K562 (cell line): ENCODE results near the gene OR10D3. TPM values are rescaled to one million over a fixed set of nuclear protein-coding genes. Genes with fewer than 3 reads are reported as not detected.

Experiments used
- CBFA2T2 ChIP-seq: fragments of 450-650 bp; conservative IDR thresholded peaks from 2 replicates; pipeline ENCODE4 v1.6.1; 2017; ENCODE audit warnings: mild to moderate bottlenecking
- CGGBP1 ChIP-seq: fragments of 250-450 bp; sonication (Bioruptor Pico); IDR thresholded peaks from 2 replicates; pipeline ENCODE4 v1.9.0; 2021; ENCODE audit warnings: mild to moderate bottlenecking
- DNMT1 ChIP-seq: fragments of 450-650 bp; IDR thresholded peaks from 2 replicates; pipeline ENCODE4 v1.6.1; 2016; ENCODE audit warnings: antibody characterized with exemption, mild to moderate bottlenecking
- E2F4 ChIP-seq: sonication (generic); formaldehyde crosslinking; IDR thresholded peaks from 2 replicates; pipeline ENCODE4 v1.8.0; 2022; ENCODE audit warnings: mild to moderate bottlenecking, low read depth, missing genetic modification reagents
- GABPA ChIP-seq: fragments of 200-800 bp; sonication (Bioruptor generic); conservative IDR thresholded peaks from 2 replicates; pipeline ENCODE4 v1.6.1; 2016; ENCODE audit warnings: low read depth, missing genetic modification characterization, missing compliant biosample characterization
- GTF2A2 ChIP-seq: IDR thresholded peaks from 2 replicates; pipeline ENCODE4 v1.6.1; 2016; ENCODE audit warnings: mild to moderate bottlenecking, missing genetic modification characterization, missing compliant biosample characterization
- HIVEP1 ChIP-seq: fragments of 250-450 bp; sonication (Bioruptor Pico); IDR thresholded peaks from 2 replicates; pipeline ENCODE4 v1.4.0; 2020; ENCODE audit warnings: mild to moderate bottlenecking
- HNRNPL ChIP-seq: fragments of 200-400 bp; formaldehyde crosslinking; IDR thresholded peaks from 2 replicates; pipeline ENCODE4 v1.6.1; 2017; ENCODE audit warnings: low read depth, mild to moderate bottlenecking, low read length
- JUNB ChIP-seq: fragments of 450-650 bp; formaldehyde crosslinking; conservative IDR thresholded peaks from 2 replicates; pipeline ENCODE4 v1.4.0; 2020; ENCODE audit warnings: mild to moderate bottlenecking
- MCM5 ChIP-seq: fragments of 450-650 bp; IDR thresholded peaks from 2 replicates; pipeline ENCODE4 v1.6.1; 2016; ENCODE audit warnings: low read depth
- NCOA4 ChIP-seq: fragments of 450-650 bp; IDR thresholded peaks from 2 replicates; pipeline ENCODE4 v1.6.1; 2018; ENCODE audit warnings: mild to moderate bottlenecking; ENCODE audit not compliant: partially characterized antibody
- NELFE ChIP-seq: IDR thresholded peaks from 2 replicates; pipeline ENCODE4 v1.6.1; 2011; ENCODE audit warnings: mild to moderate bottlenecking; ENCODE audit not compliant: insufficient read depth, insufficient read length
- NFATC3 ChIP-seq: fragments of 450-650 bp; IDR thresholded peaks from 2 replicates; pipeline ENCODE4 v1.6.1; 2017; ENCODE audit warnings: mild to moderate bottlenecking
- SUPT5H ChIP-seq: fragments of 450-650 bp; IDR thresholded peaks from 2 replicates; pipeline ENCODE4 v1.6.1; 2016
- TGIF2 ChIP-seq: sonication (generic); formaldehyde crosslinking; IDR thresholded peaks from 2 replicates; pipeline ENCODE4 v1.8.1; 2022; ENCODE audit warnings: mild to moderate bottlenecking, missing genetic modification reagents, moderate library complexity
- UBTF ChIP-seq, 2 experiments: IDR thresholded peaks; 2 replicates each; pipeline ENCODE4 v1.6.1; 2012; ENCODE audit warnings: improper control_type of control experiment in 2 of 2, low read depth in 2 of 2, low read length in 2 of 2, borderline replicate concordance in 1 of 2
- VEZF1 ChIP-seq: fragments of 200-800 bp; sonication (Bioruptor generic); IDR thresholded peaks from 2 replicates; pipeline ENCODE4 v1.6.1; 2017; ENCODE audit warnings: missing genetic modification characterization, missing compliant biosample characterization
- ZC3H11A ChIP-seq: IDR thresholded peaks from 2 replicates; pipeline ENCODE4 v1.6.1; 2012; ENCODE audit warnings: low read depth, low read length, improper control_type of control experiment
- ZNF324 ChIP-seq: fragments of 250-450 bp; sonication (Bioruptor Pico); IDR thresholded peaks from 2 replicates; pipeline ENCODE4 v1.4.0; 2020; ENCODE audit warnings: mild to moderate bottlenecking
- ZNF766 ChIP-seq: fragments of 200-800 bp; sonication (Bioruptor generic); conservative IDR thresholded peaks from 2 replicates; pipeline ENCODE4 v1.6.1; 2016; ENCODE audit warnings: missing genetic modification characterization, missing compliant biosample characterization
- polyA plus RNA-seq, 8 experiments: library from polyadenylated mRNA; depleted of rRNA in 4 of 8; stranded (reverse) in 5 of 8; unstranded in 3 of 8; fragments of >200 nt; fragmentation: Nextera tagmentation in 2 of 8; fragmentation: Illumina TruSeq in 1 of 8; extraction: Ambion mirVana in 2 of 8; extraction: Trizol in 1 of 8; gene quantifications; 2 replicates each; pipeline versions ENCODE4 v1.2.1 to v1.2.3, GENCODE V29; 2011 to 2014; ENCODE audit warnings: inconsistent platforms in 1 of 8, missing spikeins in 1 of 8
- total RNA-seq, 7 experiments: library from RNA; depleted of rRNA in 6 of 7; stranded (reverse); fragments of >200 nt in 6 of 7; fragmentation: Illumina TruSeq in 2 of 7; extraction: Trizol in 2 of 7; gene quantifications; 2 replicates each; pipeline versions ENCODE4 v1.2.1 to v1.2.3, GENCODE V29; 2011 to 2021; ENCODE audit warnings: low replicate concordance in 1 of 7
- TF ChIP-seq, protein P1 (sequence below): sonication (generic); IDR thresholded peaks from 2 replicates; pipeline ENCODE4 v1.6.1; 2016
- TF ChIP-seq, protein P2 (sequence below): fragments of 450-650 bp; formaldehyde crosslinking; IDR thresholded peaks from 2 replicates; pipeline ENCODE4 v1.4.0; 2020; ENCODE audit warnings: mild to moderate bottlenecking, moderate library complexity

The OR10D3 gene
- total and polyA plus RNA-seq, 9 of the 15 experiments (the other 6 are each of a cell fraction or from before 2014, with no cell fraction given) = 0.07 to 2.9 (median 0.80) TPM; not detected in 1

GRCh38 chr11:124170801-124171586 lies 12.2 kb upstream of the OR10D3 start (continued):
- TF ChIP-seq HNRNPL (no peak), VEZF1 (no peak), MCM5 (no peak), CBFA2T2 (no peak), JUNB (CRISPR knock-in tag) (no peak), E2F4 (no peak), UBTF (IDR thresholded peaks at IDR 0.05; ENCODE audit: borderline replicate concordance in 1 of 2, low read depth in 2 of 2, low read length in 2 of 2) (peak in 1 of 2 experiments; percentile 74; a peak in 1 of 4 replicates), NFATC3 (no peak), DNMT1 (no peak), ZC3H11A (no peak), GABPA (tag) (0 out of 2 replicates have a peak, but pooled peaks have one; percentile 24), SUPT5H (peak; percentile 81), HIVEP1 (no peak), ZNF766 (CRISPR knock-in tag) (no peak), CGGBP1 (no peak), NCOA4 (no peak), TGIF2 (CRISPR knock-in tag) (peak; percentile 38; the same call in 1 of the 2 replicates), ZNF324 (CRISPR knock-in tag) (no peak), NELFE (no peak), GTF2A2 (tag) (no peak)
- TF ChIP-seq, protein P1, sequence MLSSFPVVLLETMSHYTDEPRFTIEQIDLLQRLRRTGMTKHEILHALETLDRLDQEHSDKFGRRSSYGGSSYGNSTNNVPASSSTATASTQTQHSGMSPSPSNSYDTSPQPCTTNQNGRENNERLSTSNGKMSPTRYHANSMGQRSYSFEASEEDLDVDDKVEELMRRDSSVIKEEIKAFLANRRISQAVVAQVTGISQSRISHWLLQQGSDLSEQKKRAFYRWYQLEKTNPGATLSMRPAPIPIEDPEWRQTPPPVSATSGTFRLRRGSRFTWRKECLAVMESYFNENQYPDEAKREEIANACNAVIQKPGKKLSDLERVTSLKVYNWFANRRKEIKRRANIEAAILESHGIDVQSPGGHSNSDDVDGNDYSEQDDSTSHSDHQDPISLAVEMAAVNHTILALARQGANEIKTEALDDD = no peak
- TF ChIP-seq, protein P2, sequence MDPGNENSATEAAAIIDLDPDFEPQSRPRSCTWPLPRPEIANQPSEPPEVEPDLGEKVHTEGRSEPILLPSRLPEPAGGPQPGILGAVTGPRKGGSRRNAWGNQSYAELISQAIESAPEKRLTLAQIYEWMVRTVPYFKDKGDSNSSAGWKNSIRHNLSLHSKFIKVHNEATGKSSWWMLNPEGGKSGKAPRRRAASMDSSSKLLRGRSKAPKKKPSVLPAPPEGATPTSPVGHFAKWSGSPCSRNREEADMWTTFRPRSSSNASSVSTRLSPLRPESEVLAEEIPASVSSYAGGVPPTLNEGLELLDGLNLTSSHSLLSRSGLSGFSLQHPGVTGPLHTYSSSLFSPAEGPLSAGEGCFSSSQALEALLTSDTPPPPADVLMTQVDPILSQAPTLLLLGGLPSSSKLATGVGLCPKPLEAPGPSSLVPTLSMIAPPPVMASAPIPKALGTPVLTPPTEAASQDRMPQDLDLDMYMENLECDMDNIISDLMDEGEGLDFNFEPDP (CRISPR knock-in tag) = no peak
